ENCODE results near the gene ANKLE1. TPM values are rescaled to one million over a fixed set of nuclear protein-coding genes. Genes with fewer than 3 reads are reported as not detected.

Gene ANKLE1
- total and polyA plus RNA-seq, 2 donors (not counting 1 experiment from before 2014, with no cell fraction given) = 0.08 to 0.17 TPM

- Histone ChIP-seq H4K20me1 (ENCODE audit: control insufficient read depth, extremely low read depth, insufficient read depth, low read length) (no peaks in the 10 kb centered on the region), H3K36me3 (ENCODE audit: control insufficient read depth, insufficient read depth, low read length) (peaks cover 26% of the 10 kb centered on the region), H3K4me2 (ENCODE audit: extremely low read depth, insufficient read depth, low read length) (no peak overlapping the region), H3K9me3 (ENCODE audit: control insufficient read depth, insufficient read depth, low read depth, low read length) (no peaks in the 10 kb centered on the region), H2AFZ (ENCODE audit: low read length) (no peak overlapping the region), H3K79me2 (ENCODE audit: control insufficient read depth, insufficient read depth, low read length) (no peaks in the 10 kb centered on the region), H3K4me1 (ENCODE audit: control insufficient read depth, extremely low read depth, insufficient read depth, low read length) (no peaks in the 10 kb centered on the region), H3K27ac (ENCODE audit: insufficient read depth, low read length) (no peak overlapping the region), H3K27me3 (ENCODE audit: control insufficient read depth, insufficient read depth, low read length) (no peaks in the 10 kb centered on the region), H3K4me3 (replicated peaks in 1 of 4; ENCODE audit: control extremely low read depth in 1 of 4, insufficient read depth in 1 of 4, low read depth in 3 of 4, low read length in 4 of 4) (no peak overlapping the region), H3K9ac (ENCODE audit: insufficient read depth, low read length) (no peak overlapping the region)
- no peak for DNase-seq (ENCODE audit: low read depth in 2 of 2)
- no peak for TF ChIP-seq EZH2 (IDR thresholded peaks at IDR 0.05; ENCODE audit: low read length, missing control alignments)
- no peak for TF ChIP-seq CTCF (conservative IDR thresholded peaks at IDR 0.05 in 1 of 2, IDR thresholded peaks at IDR 0.05 in 1 of 2; ENCODE audit: low read depth in 1 of 2, low read length in 2 of 2)
Observed at GRCh38 chr19:17320435-17320834, 38.7 kb downstream of the ANKLE1 start.

DNA sequence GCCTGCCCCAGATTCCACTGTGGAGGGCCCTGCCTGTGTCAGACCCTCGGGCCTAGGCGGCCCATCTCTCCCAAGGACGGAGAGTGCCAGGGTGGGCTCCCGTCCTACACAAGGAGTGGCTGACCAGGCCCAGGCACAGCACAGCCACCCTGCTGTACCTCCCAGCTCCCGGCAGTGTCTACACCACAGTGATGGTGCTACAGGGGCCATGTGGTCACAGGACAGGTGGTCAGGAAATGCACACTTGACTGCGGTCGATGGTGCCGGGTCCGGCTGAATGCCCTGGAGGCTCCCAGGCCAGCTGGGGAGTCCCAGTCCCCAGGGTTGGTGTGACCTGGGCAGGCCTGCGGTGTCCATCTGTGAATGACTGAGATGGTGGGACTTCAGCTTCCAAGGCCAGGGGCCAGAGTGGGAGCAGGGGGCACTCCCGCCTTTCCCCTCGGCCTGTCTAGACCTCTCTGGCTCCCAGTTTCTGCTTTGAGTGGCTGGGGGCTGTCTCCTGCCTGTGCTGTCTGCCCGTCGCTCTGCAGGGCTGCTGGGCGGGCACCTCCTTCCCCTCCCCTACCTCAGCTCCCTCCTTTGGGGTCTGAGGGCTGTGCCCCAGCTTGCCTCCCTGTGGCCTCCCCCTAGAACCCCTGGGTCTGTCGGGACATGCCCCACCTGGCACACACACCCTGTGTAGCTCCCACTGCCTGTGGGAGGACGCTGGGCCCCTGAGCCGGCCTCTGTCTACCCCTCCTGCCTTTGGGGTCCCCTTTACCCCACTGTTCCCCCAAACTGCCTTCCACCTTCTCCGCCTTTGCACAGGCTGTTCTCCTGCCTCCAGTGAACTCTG lies 40.2 kb downstream of the ANKLE1 start:
- Histone ChIP-seq H3K27me3 (ENCODE audit: control insufficient read depth, insufficient read depth, low read length) (no peaks in the 10 kb centered on the region), H3K9ac (ENCODE audit: insufficient read depth, low read length) (no peak overlapping the region), H3K4me3 (replicated peaks in 1 of 4; ENCODE audit: control extremely low read depth in 1 of 4, insufficient read depth in 1 of 4, low read depth in 3 of 4, low read length in 4 of 4) (no peak overlapping the region), H3K4me1 (ENCODE audit: control insufficient read depth, extremely low read depth, insufficient read depth, low read length) (no peaks in the 10 kb centered on the region), H3K4me2 (ENCODE audit: extremely low read depth, insufficient read depth, low read length) (no peak overlapping the region), H3K27ac (ENCODE audit: insufficient read depth, low read length) (no peak overlapping the region), H4K20me1 (ENCODE audit: control insufficient read depth, extremely low read depth, insufficient read depth, low read length) (no peaks in the 10 kb centered on the region), H3K9me3 (ENCODE audit: control insufficient read depth, insufficient read depth, low read depth, low read length) (no peaks in the 10 kb centered on the region), H3K36me3 (ENCODE audit: control insufficient read depth, insufficient read depth, low read length) (peaks cover 22% of the 10 kb centered on the region), H3K79me2 (ENCODE audit: control insufficient read depth, insufficient read depth, low read length) (no peaks in the 10 kb centered on the region), H2AFZ (ENCODE audit: low read length) (no peak overlapping the region)
- no peak for TF ChIP-seq EZH2 (IDR thresholded peaks at IDR 0.05; ENCODE audit: low read length, missing control alignments)
- TF ChIP-seq CTCF (conservative IDR thresholded peaks at IDR 0.05 in 1 of 2, IDR thresholded peaks at IDR 0.05 in 1 of 2; ENCODE audit: low read depth in 1 of 2, low read length in 2 of 2) = no peak
- DNase-seq (ENCODE audit: low read depth in 2 of 2) = no peak

DNA sequence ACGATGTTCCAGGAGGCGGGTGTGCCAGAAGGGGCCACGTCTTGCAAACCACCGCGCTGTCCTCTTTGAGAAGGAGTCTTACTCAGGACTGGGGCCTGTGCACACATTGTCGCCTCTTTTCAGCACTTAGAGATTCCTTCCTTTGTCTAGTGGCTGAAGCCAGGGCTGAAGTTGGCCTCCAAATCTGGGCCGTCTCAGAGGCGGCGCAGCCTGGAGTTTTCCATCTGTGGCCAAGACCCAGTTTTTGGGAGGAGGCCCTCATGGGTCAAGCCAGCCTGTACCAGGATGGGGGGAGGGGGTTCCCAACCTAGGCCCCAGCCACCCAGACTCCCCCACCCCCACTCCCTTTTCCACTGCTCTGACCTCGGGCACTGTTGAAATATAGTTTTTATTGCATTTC lies 41.2 kb downstream of the ANKLE1 start:
- Histone ChIP-seq H3K27me3 (ENCODE audit: control insufficient read depth, insufficient read depth, low read length) (no peaks in the 10 kb centered on the region), H3K9ac (ENCODE audit: insufficient read depth, low read length) (no peak overlapping the region), H3K36me3 (ENCODE audit: control insufficient read depth, insufficient read depth, low read length) (peaks cover 26% of the 10 kb centered on the region), H3K79me2 (ENCODE audit: control insufficient read depth, insufficient read depth, low read length) (no peaks in the 10 kb centered on the region), H3K4me3 (replicated peaks in 1 of 4; ENCODE audit: control extremely low read depth in 1 of 4, insufficient read depth in 1 of 4, low read depth in 3 of 4, low read length in 4 of 4) (no peak overlapping the region), H3K27ac (ENCODE audit: insufficient read depth, low read length) (no peak overlapping the region), H3K4me1 (ENCODE audit: control insufficient read depth, extremely low read depth, insufficient read depth, low read length) (no peaks in the 10 kb centered on the region), H2AFZ (ENCODE audit: low read length) (no peak overlapping the region), H3K4me2 (ENCODE audit: extremely low read depth, insufficient read depth, low read length) (no peak overlapping the region), H4K20me1 (ENCODE audit: control insufficient read depth, extremely low read depth, insufficient read depth, low read length) (no peaks in the 10 kb centered on the region), H3K9me3 (ENCODE audit: control insufficient read depth, insufficient read depth, low read depth, low read length) (no peaks in the 10 kb centered on the region)
- no peak for TF ChIP-seq EZH2 (IDR thresholded peaks at IDR 0.05; ENCODE audit: low read length, missing control alignments)
- no peak for TF ChIP-seq CTCF (conservative IDR thresholded peaks at IDR 0.05 in 1 of 2, IDR thresholded peaks at IDR 0.05 in 1 of 2; ENCODE audit: low read depth in 1 of 2, low read length in 2 of 2)
- no peak for DNase-seq (ENCODE audit: low read depth in 2 of 2)

All from fibroblast of lung (primary cell).